NT2/D1 (cell line): ENCODE data around the gene CKAP4.

Source experiments
- SUZ12 ChIP-seq: IDR thresholded peaks from 2 replicates; pipeline ENCODE4 v1.6.1; 2011; ENCODE audit not compliant: insufficient read length, insufficient read depth; ENCODE audit errors: extremely low read depth
- YY1 ChIP-seq: IDR thresholded peaks from 2 replicates; pipeline ENCODE4 v1.6.1; 2011; ENCODE audit not compliant: insufficient read length, insufficient read depth

GRCh38 chr12:106284358-106285105, 36.7 kb upstream of the CKAP4 start:
- no peak for TF ChIP-seq SUZ12
- TF ChIP-seq YY1 = no peak
